HG03108 (cell line): ENCODE measurements around the gene TMEM167B.
"Not testable (repeated sequence)": the region's sequence is repeated elsewhere in the genome, so short reads cannot be mapped to it uniquely, and the experiment has no call there.

ENCODE experiments used
- ATAC-seq: cut with Tn5 transposase; IDR thresholded peaks from one replicate; pipeline ENCODE4 v1.9.1; 2021; ENCODE audit warnings: moderate library complexity; ENCODE audit not compliant: unreplicated experiment

Gene TMEM167B

GRCh38 chr1:109090196-109091077 is at the start of gene TMEM167B:
Gene TMEM167B (plus strand): TSS chr1:109090764. CDS start chr1:109090873, 109 bp downstream.
- ATAC-seq: peak; percentile 93

GRCh38 chr1:109040989-109041620 is 49.5 kb upstream of the TMEM167B start:
- ATAC-seq: peak; percentile 20

GRCh38 chr1:109041621-109042468 is 48.7 kb upstream of the TMEM167B start, which contains the start of gene WDR47:
Gene WDR47 (minus strand): TSS chr1:109042102. CDS start chr1:109023512, 18,590 bp downstream.
- peak; percentile 90 for ATAC-seq

- ATAC-seq: no peak
Measured at GRCh38 chr1:109045595-109045994, 45.0 kb upstream of the TMEM167B start.

GRCh38 chr1:109046671-109047070 is 43.9 kb upstream of the TMEM167B start:
- no peak for ATAC-seq

GRCh38 chr1:109047339-109047738 is 43.2 kb upstream of the TMEM167B start:
- no peak for ATAC-seq

GRCh38 chr1:109048335-109048734 is 42.2 kb upstream of the TMEM167B start:
- ATAC-seq: no peak

- ATAC-seq: no peak
Measured at GRCh38 chr1:109050228-109050995, 40.2 kb upstream of the TMEM167B start.

GRCh38 chr1:109052145-109052544 is 38.4 kb upstream of the TMEM167B start:
- ATAC-seq: not testable (repeated sequence)

GRCh38 chr1:109056064-109056463 is 34.5 kb upstream of the TMEM167B start:
- no peak for ATAC-seq

GRCh38 chr1:109059026-109059425 is 31.5 kb upstream of the TMEM167B start:
- no peak for ATAC-seq

GRCh38 chr1:109060707-109061106 is 29.9 kb upstream of the TMEM167B start:
- no peak for ATAC-seq

GRCh38 chr1:109061183-109061582 is 29.4 kb upstream of the TMEM167B start:
- ATAC-seq: no peak

GRCh38 chr1:109065137-109065536 is 25.4 kb upstream of the TMEM167B start:
- no peak for ATAC-seq

- ATAC-seq: no peak
Measured at GRCh38 chr1:109067883-109068282, 22.7 kb upstream of the TMEM167B start.

- ATAC-seq: no peak
Measured at GRCh38 chr1:109069294-109069693, 21.3 kb upstream of the TMEM167B start.

- ATAC-seq: peak; percentile 99
Measured at GRCh38 chr1:109075531-109076490, 14.8 kb upstream of the TMEM167B start, which contains the start of gene TAF13. Gene TAF13 (minus strand): TSS chr1:109076003. CDS start chr1:109075947, 56 bp downstream.

GRCh38 chr1:109078317-109078716 is 12.2 kb upstream of the TMEM167B start:
- ATAC-seq: no peak

GRCh38 chr1:109079240-109079622 is 11.3 kb upstream of the TMEM167B start:
- no peak for ATAC-seq
